DMS114 treated with DMSO at 0.1 percent for 48 hours (cell line): Measurements from ENCODE around the gene SNAP47.

Experiments
- DNase-seq: peaks from one replicate; lab custom pipeline; 2025; ENCODE audit not compliant: unreplicated experiment; lab: John Stamatoyannopoulos, UW

SNAP47 gene

GRCh38 chr1:227767401-227768124 lies 32.3 kb downstream of the SNAP47 start:
- no peak for DNase-seq

- no peak for DNase-seq
Measured at GRCh38 chr1:227768125-227768439, 32.8 kb downstream of the SNAP47 start.

DNA sequence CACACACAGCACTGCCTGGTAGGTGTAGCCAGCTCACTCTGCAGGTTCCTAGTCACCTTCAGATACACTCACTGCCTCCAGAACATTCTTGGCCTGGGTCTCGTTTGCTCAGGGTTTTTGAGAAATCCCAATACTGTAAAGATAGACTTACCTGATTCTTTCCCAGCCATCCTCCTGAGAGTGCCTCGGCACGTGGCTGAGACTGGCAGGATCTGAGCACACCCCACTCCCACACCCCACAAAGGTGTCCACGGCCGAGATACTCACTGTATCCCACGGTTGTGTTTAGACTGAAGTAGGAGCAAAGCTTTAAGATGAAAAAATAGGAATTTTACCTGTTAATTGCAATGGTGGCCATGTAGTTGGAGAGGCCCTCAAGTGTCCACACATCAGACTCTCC lies 33.4 kb downstream of the SNAP47 start:
- no peak for DNase-seq

- no peak for DNase-seq
Measured at GRCh38 chr1:227769047-227769935, 34.1 kb downstream of the SNAP47 start.

- DNase-seq, result no peak
Measured at GRCh38 chr1:227769936-227770494, 34.8 kb downstream of the SNAP47 start.

- DNase-seq, result no peak
Measured at GRCh38 chr1:227770812-227771211, 35.6 kb downstream of the SNAP47 start.

GRCh38 chr1:227771326-227771725 lies 36.1 kb downstream of the SNAP47 start:
- DNase-seq, result no peak

GRCh38 chr1:227771771-227772170 lies 36.5 kb downstream of the SNAP47 start:
- no peak for DNase-seq

GRCh38 chr1:227773558-227773957 lies 38.3 kb downstream of the SNAP47 start:
- no peak for DNase-seq

- no peak for DNase-seq
Measured at GRCh38 chr1:227774051-227774731, 39.0 kb downstream of the SNAP47 start.

- no peak for DNase-seq
Measured at GRCh38 chr1:227774821-227775661, 39.8 kb downstream of the SNAP47 start.

DNA sequence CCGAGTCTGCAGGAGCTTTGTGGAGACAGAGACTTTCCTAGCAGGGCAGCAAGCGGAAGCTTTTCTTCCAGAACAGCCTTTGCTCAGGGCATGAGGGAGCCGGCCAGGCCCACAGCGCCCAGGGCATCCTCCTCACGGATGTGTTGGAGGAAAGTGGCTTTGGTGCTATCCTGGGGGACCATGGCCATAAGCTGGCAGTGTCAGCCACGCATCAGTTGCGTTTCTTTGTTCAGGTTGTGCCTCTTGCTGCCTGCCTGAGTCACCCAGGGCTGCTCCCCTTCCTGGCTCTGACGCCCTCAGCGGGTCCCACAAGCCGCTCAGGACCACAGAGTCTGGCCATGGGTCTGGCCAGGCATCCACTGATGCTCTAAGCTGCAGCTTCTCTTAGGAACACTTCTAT lies 40.6 kb downstream of the SNAP47 start:
- no peak for DNase-seq

DNA sequence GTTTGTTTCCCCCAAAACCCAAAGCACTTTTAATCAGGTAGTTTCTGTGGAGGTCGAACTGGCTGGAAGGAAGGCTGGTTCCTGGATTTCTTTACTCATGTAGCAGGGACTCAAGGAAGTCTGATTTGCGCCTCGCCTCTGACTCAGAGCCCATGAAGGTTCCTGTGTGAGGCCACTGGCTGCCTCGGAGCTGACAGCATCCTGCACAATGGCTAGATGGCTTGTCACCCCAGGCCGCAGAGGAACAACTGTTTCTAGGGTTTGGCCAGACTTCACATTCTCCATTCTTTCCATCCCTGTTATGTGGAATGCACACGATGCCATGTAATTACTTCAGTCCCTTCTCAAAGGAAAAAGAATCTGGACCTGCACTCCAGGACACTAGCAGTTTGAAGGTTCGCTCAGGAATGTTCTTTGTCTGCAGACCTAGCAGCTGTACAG lies 41.1 kb downstream of the SNAP47 start:
- no peak for DNase-seq

GRCh38 chr1:227777156-227777555 lies 41.9 kb downstream of the SNAP47 start:
- no peak for DNase-seq

DNA sequence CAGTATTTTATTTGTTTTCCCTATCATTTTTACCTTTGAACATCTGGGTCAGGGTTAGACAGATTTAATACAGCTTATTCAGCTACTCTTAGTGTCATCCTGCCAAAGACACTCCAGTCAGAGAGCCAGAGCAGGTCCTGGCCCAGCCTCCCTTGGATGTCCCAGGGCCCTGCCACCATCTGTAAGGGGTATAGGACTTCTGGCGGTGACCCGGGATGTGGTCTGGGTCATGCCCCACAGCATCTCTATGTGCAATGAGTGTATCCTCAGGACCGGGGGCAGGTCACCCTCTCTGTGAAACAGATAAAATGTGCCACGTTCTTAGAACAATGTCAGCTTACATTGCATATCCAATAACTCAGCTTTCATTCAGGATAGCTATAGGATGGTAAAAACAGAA lies 42.4 kb downstream of the SNAP47 start:
- no peak for DNase-seq

GRCh38 chr1:227778401-227778947 lies 43.2 kb downstream of the SNAP47 start:
- no peak for DNase-seq

GRCh38 chr1:227779021-227779441 lies 43.8 kb downstream of the SNAP47 start:
- no peak for DNase-seq

- DNase-seq, result no peak
Measured at GRCh38 chr1:227779685-227780084, 44.5 kb downstream of the SNAP47 start.

GRCh38 chr1:227780101-227781044 lies 45.1 kb downstream of the SNAP47 start:
- no peak for DNase-seq
